Activated naive CD8-positive, alpha-beta T cell treated with anti-CD3 and anti-CD28 coated beads, Interleukin-2, amount 10 ng/mL, durations not matched to agents 7 days and 5 days (primary cell): ENCODE measurements around the gene MATR3. TPM values are rescaled to one million over a fixed set of nuclear protein-coding genes. Genes with fewer than 3 reads are reported as not detected.
"Not testable (repeated sequence)": the region's sequence is repeated elsewhere in the genome, so short reads cannot be mapped to it uniquely, and the experiment has no call there.

ENCODE experiments used
- ATAC-seq: fragments of 150-1000 bp; cut with Tn5 transposase; one replicate; pipeline ENCODE4 v1.10.0; 2021; ENCODE audit warnings: low read depth, moderate library complexity
- POLR2A ChIA-PET: fragments of 350-600 bp; sonication (Branson Sonifier 250); formaldehyde crosslinking; loops from one replicate; lab custom pipeline; 2021; ENCODE audit warnings: antibody characterized with exemption; lab: Charles Lee
- DNase-seq: peaks from one replicate; pipeline ENCODE4 v3.0.0; 2021
- H3K27ac Mint-ChIP-seq: one replicate; pipeline ENCODE4 v1.8.0; 2022; ENCODE audit warnings: mild to moderate bottlenecking, mixed read lengths
- H3K27me3 Mint-ChIP-seq: one replicate; pipeline ENCODE4 v1.8.0; 2022; ENCODE audit warnings: mild to moderate bottlenecking, moderate library complexity, mixed read lengths
- H3K36me3 Mint-ChIP-seq: one replicate; pipeline ENCODE4 v1.8.0; 2021; ENCODE audit warnings: mild to moderate bottlenecking, mixed read lengths
- H3K4me1 Mint-ChIP-seq: one replicate; pipeline ENCODE4 v1.8.0; 2021; ENCODE audit warnings: mixed read lengths
- H3K4me3 Mint-ChIP-seq: one replicate; pipeline ENCODE4 v1.8.0; 2022; ENCODE audit warnings: mild to moderate bottlenecking, moderate library complexity, mixed read lengths
- H3K9me3 Mint-ChIP-seq: one replicate; pipeline ENCODE4 v1.8.0; 2021; ENCODE audit warnings: mixed read lengths
- total RNA-seq, 2 experiments: library from RNA; stranded (reverse); gene quantifications; one replicate each; pipeline ENCODE4 v1.2.3, GENCODE V29; 2021

Gene MATR3
- total RNA-seq, 2 experiments from 2014 or later, result 174 to 183 TPM

- no peak overlapping the region for H3K27ac Mint-ChIP-seq
- no peaks in the 10 kb centered on the region for H3K9me3 Mint-ChIP-seq
- DNase-seq (no peak), ATAC-seq (no peak)
- no peaks in the 10 kb centered on the region for H3K27me3 Mint-ChIP-seq
- H3K4me3 Mint-ChIP-seq, result peak overlapping the region; percentile 32
- H3K36me3 Mint-ChIP-seq, result peaks cover 17% of the 10 kb centered on the region
- H3K4me1 Mint-ChIP-seq, result peaks cover 43% of the 10 kb centered on the region
- POLR2A ChIA-PET, result no interaction called here
These were observed 2.7 kb downstream of the MATR3 start for GRCh38 chr5:139296198-139296597.

- H3K27ac Mint-ChIP-seq, result peak overlapping the region; percentile 52
- peaks cover 48% of the 10 kb centered on the region for H3K4me1 Mint-ChIP-seq
- POLR2A ChIA-PET, result no interaction called here
- H3K36me3 Mint-ChIP-seq, result peaks cover 17% of the 10 kb centered on the region
- no peak for ATAC-seq
- H3K9me3 Mint-ChIP-seq, result no peaks in the 10 kb centered on the region
- H3K4me3 Mint-ChIP-seq, result peak overlapping the region; percentile 32
- H3K27me3 Mint-ChIP-seq, result no peaks in the 10 kb centered on the region
- DNase-seq, result no peak
These were observed 3.4 kb downstream of the MATR3 start for GRCh38 chr5:139296862-139297326.

GRCh38 chr5:139297439-139298133, 4.0 kb downstream of the MATR3 start:
- ATAC-seq (no peak), DNase-seq (no peak)
- peaks cover 51% of the 10 kb centered on the region for H3K4me1 Mint-ChIP-seq
- POLR2A ChIA-PET, result interaction anchor here (0.5 kb wide), 1 partner anchor 538 kb away, joined by 5 read pairs; no protein-coding TSS in a partner anchor
- peak overlapping the region; percentile 35 for H3K4me3 Mint-ChIP-seq
- peaks cover 17% of the 10 kb centered on the region for H3K36me3 Mint-ChIP-seq
- peak overlapping the region; percentile 60 for H3K27ac Mint-ChIP-seq
- H3K27me3 Mint-ChIP-seq, result no peaks in the 10 kb centered on the region
- no peaks in the 10 kb centered on the region for H3K9me3 Mint-ChIP-seq

GRCh38 chr5:139298242-139298641, 4.7 kb downstream of the MATR3 start:
- peaks cover 50% of the 10 kb centered on the region for H3K4me1 Mint-ChIP-seq
- peaks cover 17% of the 10 kb centered on the region for H3K36me3 Mint-ChIP-seq
- H3K9me3 Mint-ChIP-seq, result no peaks in the 10 kb centered on the region
- peak overlapping the region; percentile 35 for H3K4me3 Mint-ChIP-seq
- no peak for DNase-seq
- no peak for ATAC-seq
- no peaks in the 10 kb centered on the region for H3K27me3 Mint-ChIP-seq
- H3K27ac Mint-ChIP-seq, result peak overlapping the region; percentile 74
- POLR2A ChIA-PET, result interaction anchor here (0.5 kb wide), 1 partner anchor 538 kb away, joined by 5 read pairs; no protein-coding TSS in a partner anchor

GRCh38 chr5:139299486-139299885, 5.9 kb downstream of the MATR3 start:
- peak overlapping the region; percentile 26 for H3K4me3 Mint-ChIP-seq

GRCh38 chr5:139301808-139302499, 8.4 kb downstream of the MATR3 start:
- DNase-seq (no peak), ATAC-seq (no peak)
- H3K4me1 Mint-ChIP-seq, result peaks cover 52% of the 10 kb centered on the region
- peaks cover 8% of the 10 kb centered on the region for H3K36me3 Mint-ChIP-seq
- H3K9me3 Mint-ChIP-seq, result no peaks in the 10 kb centered on the region
- POLR2A ChIA-PET, result no interaction called here
- H3K4me3 Mint-ChIP-seq, result no peak overlapping the region
- no peak overlapping the region for H3K27ac Mint-ChIP-seq
- H3K27me3 Mint-ChIP-seq, result no peaks in the 10 kb centered on the region

More at GRCh38 chr5:139299486-139299885, 5.9 kb downstream of the MATR3 start:
- H3K9me3 Mint-ChIP-seq, result no peaks in the 10 kb centered on the region
- ATAC-seq (peak; percentile 53), DNase-seq (no peak)
- H3K36me3 Mint-ChIP-seq, result peaks cover 15% of the 10 kb centered on the region
- POLR2A ChIA-PET, result interaction anchor here (0.8 to 1.4 kb wide), 4 partner anchors 9 to 97 kb away, joined by 3 to 5 read pairs (median 3); partner anchors contain the start of gene PAIP2
- H3K27ac Mint-ChIP-seq, result peak overlapping the region; percentile 74
- peaks cover 51% of the 10 kb centered on the region for H3K4me1 Mint-ChIP-seq
- H3K27me3 Mint-ChIP-seq, result no peaks in the 10 kb centered on the region

- no peak overlapping the region for H3K27ac Mint-ChIP-seq
- POLR2A ChIA-PET, result interaction anchor here (0.6 to 3.7 kb wide), 3 partner anchors 10 to 37 kb away, joined by 3 to 23 read pairs (median 3); partner anchors contain the start of genes MATR3 and PAIP2
These were observed 11.1 kb downstream of the MATR3 start for GRCh38 chr5:139304391-139305324.

GRCh38 chr5:139306197-139306596, 12.7 kb downstream of the MATR3 start:
- POLR2A ChIA-PET, result interaction anchor here (3.7 kb wide), 1 partner anchor 12 kb away, joined by 23 read pairs; the partner anchor contains the start of gene MATR3
- ATAC-seq (peak; percentile 35), DNase-seq (no peak)
- H3K4me1 Mint-ChIP-seq, result peaks cover 51% of the 10 kb centered on the region
- H3K9me3 Mint-ChIP-seq, result no peaks in the 10 kb centered on the region
- peaks cover 13% of the 10 kb centered on the region for H3K36me3 Mint-ChIP-seq
- no peaks in the 10 kb centered on the region for H3K27me3 Mint-ChIP-seq
- H3K27ac Mint-ChIP-seq, result peak overlapping the region; percentile 39
- peak overlapping the region; percentile 1 for H3K4me3 Mint-ChIP-seq

More at GRCh38 chr5:139304391-139305324, 11.1 kb downstream of the MATR3 start:
- Mint-ChIP-seq H3K4me1 (peaks cover 46% of the 10 kb centered on the region), H3K4me3 (no peak overlapping the region), H3K27me3 (no peaks in the 10 kb centered on the region), H3K9me3 (no peaks in the 10 kb centered on the region), H3K36me3 (peaks cover 14% of the 10 kb centered on the region)
- no peak for DNase-seq
- ATAC-seq, result no peak

GRCh38 chr5:139306628-139307379, 13.3 kb downstream of the MATR3 start:
- POLR2A ChIA-PET, result interaction anchor here (3.7 kb wide), 1 partner anchor 13 kb away, joined by 23 read pairs; the partner anchor contains the start of gene MATR3
- no peak overlapping the region for H3K27ac Mint-ChIP-seq
- no peak overlapping the region for H3K4me3 Mint-ChIP-seq
- ATAC-seq, result no peak
- H3K36me3 Mint-ChIP-seq, result peaks cover 14% of the 10 kb centered on the region
- no peaks in the 10 kb centered on the region for H3K9me3 Mint-ChIP-seq
- DNase-seq, result no peak
- H3K4me1 Mint-ChIP-seq, result peaks cover 49% of the 10 kb centered on the region
- H3K27me3 Mint-ChIP-seq, result no peaks in the 10 kb centered on the region

GRCh38 chr5:139308797-139309196, 15.3 kb downstream of the MATR3 start:
- ATAC-seq (no peak), DNase-seq (no peak)
- no peak overlapping the region for H3K4me3 Mint-ChIP-seq
- H3K27ac Mint-ChIP-seq, result no peak overlapping the region
- POLR2A ChIA-PET, result interaction anchor here (0.9 to 1.1 kb wide), 2 partner anchors 9 to 16 kb away, joined by 3 read pairs; partner anchors contain the start of gene MATR3
- no peaks in the 10 kb centered on the region for H3K27me3 Mint-ChIP-seq
- H3K36me3 Mint-ChIP-seq, result peaks cover 14% of the 10 kb centered on the region
- H3K9me3 Mint-ChIP-seq, result no peaks in the 10 kb centered on the region
- H3K4me1 Mint-ChIP-seq, result peaks cover 47% of the 10 kb centered on the region

GRCh38 chr5:139310715-139311186, 17.2 kb downstream of the MATR3 start:
- POLR2A ChIA-PET, result interaction anchor here (0.7 kb wide), 1 partner anchor 870 kb away, joined by 3 read pairs; no protein-coding TSS in a partner anchor
- not testable (repeated sequence) for H3K9me3 Mint-ChIP-seq, DNase-seq, H3K27me3 Mint-ChIP-seq, H3K4me3 Mint-ChIP-seq, ATAC-seq, H3K27ac Mint-ChIP-seq
- Mint-ChIP-seq H3K4me1 (peaks cover 47% of the 10 kb centered on the region), H3K36me3 (peaks cover 17% of the 10 kb centered on the region)

- Mint-ChIP-seq H3K4me3 (no peak overlapping the region), H3K27ac (no peak overlapping the region), H3K9me3 (no peaks in the 10 kb centered on the region), H3K4me1 (peaks cover 38% of the 10 kb centered on the region), H3K27me3 (no peaks in the 10 kb centered on the region), H3K36me3 (peaks cover 17% of the 10 kb centered on the region)
- no peak for ATAC-seq
- POLR2A ChIA-PET, result interaction anchor here (1.2 kb wide), 1 partner anchor 29 kb away, joined by 3 read pairs; the partner anchor contains the start of gene PAIP2
- DNase-seq, result no peak
These were observed 18.5 kb downstream of the MATR3 start for GRCh38 chr5:139312075-139312474.
